Activated naive CD4-positive, alpha-beta T cell (primary cell): ENCODE data around the gene ZNF236.

Source experiments
- DNase-seq, 4 experiments: peaks; one replicate each; lab custom pipeline; 2025; lab: John Stamatoyannopoulos, UW

ZNF236 gene

DNA sequence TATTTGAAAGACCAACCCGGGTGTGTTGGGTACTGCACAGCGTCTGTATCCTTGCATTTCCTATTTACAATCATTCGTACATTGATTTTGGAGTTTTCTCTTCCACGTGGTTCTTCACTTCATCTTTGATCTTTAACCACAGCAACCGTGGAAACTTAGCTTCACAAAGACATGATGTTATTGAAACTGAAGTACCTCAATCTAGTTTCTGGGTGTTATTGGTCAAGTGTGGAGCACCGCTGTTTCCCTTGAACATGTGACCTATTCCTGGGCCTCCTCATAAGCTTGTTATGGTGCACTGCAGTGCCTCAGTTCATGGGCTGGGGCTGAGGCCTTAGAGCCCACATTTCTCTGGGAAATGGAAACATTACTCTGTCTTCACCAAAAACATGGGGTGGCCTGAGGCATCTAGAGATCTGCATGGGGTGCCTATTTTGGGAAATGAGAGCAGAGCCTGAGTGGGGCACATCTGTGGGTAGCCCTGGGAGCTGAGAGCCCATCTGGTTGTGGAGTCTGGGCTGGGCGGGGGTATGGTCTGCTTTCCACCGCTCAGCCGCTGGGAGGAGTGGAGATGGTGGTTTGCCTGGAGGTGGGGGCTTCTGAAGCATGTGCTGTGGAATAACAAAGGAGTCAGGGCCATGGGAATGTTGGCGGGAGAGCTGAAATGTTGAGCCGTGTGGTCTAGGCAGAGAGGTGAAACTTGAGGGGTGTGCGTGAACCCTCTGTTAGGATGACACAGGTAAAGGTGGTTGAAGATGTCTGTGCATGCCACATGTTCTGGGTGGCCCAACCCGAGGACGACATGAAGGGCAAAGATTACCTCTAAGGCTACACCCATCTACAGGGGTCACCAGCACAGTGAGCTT is 37.4 kb downstream of the ZNF236 start:
- no peak for DNase-seq

DNA sequence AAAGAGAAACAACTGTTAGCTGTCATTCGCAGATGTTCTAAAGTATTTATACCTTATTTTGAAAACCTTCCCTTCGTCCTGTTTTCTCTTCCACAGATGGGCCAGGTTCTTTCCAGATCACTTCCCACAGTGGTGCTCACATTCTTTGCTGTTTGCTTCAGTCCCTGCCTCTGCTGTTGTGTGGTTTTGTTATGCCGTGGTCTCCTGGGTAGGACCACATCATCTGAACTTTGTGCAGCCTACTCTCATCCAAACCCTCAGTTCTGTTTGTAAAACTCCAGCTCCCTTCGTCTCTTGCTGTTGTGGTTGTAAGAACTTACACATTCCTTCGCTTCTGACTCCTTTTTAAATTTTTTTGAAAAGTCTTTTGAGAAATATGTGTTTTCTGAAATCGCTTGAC is 38.1 kb downstream of the ZNF236 start:
- DNase-seq, result no peak

DNA sequence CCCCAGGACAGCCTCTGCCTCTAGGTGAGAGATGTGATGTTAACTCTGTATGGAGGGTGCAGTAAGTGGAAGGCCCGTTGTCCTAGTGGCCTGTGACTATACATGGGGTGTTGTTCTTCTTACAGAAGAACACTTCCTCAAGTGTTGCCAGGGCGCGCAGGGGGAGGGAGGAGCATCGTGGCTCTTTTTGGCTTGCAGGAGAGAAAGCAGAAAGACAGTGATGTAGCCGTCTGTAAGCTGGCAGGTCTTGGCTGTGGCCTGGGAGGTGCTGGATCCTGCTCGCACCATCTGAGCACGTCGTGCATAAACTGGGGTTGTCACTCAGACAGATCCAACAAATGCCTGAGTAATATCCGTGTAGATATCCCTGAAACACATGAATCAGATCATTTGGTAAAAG is 44.3 kb downstream of the ZNF236 start:
- no peak for DNase-seq

DNA sequence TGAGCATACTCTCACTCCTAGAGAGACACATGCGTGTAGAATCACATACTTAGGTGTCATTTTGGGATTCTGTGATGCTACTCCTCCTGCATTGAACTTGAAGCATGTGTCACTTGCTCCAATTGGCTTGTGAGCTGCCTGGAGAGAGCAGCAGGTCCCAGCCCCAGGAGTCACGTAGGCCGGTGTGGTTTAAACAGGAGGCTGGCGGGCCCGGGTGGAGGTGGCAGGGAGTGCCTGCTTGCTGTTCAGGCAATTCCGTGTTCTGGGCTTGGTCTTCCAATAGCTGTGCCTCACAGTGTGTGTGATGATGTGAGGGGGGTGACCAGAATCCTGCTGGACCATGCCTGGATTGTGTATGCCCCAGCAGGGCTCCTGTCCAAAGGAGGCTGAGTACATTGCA is 51.0 kb downstream of the ZNF236 start:
- no peak for DNase-seq

DNA sequence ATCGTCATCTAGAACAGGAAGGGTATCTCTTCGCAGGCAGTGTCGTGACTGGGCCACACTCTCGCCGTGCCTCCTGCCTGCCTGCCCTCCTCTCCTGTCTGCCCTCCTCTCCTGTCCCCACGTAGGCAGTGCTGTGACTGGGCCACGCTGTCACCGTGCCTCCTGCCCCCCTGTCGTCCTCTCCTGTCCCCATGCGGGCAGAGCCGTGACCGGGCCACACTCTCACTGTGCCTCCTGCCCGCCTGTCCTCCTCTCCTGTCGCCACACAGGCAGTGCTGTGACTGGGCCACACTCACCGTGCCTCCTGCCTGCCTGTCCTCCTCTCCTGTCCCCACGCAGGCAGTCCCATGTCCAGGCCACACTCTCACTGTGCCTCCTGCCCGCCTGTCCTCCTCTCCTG is 51.4 kb downstream of the ZNF236 start:
- DNase-seq, result no peak

DNA sequence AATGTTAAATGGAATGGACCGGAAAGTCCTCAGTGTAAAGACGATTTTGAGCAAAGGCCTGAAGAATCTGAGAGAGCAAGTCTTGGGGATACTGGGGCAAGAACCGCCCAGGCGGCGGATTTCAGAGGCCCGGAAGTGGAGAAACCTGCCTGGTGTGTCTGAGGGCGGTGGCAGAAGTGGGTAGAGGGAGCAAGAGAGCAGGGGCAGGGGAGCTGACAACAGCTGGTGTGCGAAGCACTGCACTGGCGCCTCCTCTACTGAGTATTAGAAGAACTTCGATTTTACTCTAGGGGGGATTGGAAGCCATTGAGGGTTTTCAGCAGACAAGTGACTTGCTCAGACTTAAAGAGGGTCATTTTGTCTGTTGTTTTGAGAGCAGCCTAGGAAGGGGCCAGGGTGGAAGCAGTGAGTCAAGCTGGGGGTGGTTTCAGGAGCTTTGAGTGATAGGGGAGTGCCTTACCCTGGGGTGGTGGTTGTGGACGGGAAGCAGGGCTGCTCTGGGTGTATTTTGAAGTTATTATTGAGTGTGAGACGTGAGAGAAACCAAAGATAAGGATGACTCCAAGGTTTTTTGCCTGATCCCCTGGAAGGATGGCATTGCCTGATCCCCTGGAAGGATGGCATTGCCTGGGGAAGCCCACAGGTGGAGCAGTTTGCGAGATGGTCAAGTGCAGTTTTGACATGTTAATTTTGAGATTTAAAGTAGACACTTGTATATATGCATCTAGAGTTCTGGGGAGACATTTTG is 52.5 kb downstream of the ZNF236 start:
- no peak for DNase-seq

DNA sequence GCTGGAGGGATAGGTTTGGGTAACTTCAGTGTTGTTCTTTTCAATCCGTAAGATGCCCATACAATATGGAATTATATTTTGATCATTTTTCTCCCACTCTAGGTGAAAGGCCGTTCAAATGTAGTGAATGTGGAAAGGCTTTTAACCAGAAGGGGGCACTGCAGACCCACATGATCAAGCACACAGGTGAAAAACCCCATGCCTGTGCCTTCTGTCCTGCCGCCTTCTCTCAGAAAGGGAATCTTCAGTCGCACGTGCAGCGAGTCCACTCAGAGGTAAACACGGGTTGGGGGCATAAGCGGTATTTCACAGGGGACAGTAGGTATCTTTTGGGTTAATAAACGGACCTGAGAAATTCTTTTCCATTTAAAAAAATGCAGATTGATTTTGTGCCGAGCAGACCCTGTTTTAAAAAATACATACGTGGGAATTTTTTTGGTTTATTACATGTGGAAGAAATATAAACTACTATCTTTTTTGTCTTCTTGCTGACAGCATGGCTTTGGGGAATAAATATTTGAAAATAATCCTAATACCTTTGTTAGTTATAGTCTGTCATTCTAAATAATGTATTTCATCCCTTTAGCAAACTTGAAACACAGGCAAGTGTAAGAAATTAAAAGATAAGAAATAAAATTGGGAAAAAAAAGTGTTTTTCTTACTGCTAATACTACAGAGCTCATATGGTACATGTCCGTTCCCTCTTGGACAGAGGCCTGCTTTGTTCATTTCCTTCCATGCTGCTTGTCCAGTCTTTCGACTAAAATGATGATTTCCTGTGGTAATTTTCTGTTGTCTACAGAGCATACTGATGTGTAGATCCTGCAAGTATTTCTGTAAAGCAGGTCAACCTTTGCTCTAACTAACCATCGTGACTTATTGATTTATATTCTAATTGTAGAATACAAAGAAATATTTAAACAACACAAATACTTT is 53.3 kb downstream of the ZNF236 start:
- no peak for DNase-seq

DNA sequence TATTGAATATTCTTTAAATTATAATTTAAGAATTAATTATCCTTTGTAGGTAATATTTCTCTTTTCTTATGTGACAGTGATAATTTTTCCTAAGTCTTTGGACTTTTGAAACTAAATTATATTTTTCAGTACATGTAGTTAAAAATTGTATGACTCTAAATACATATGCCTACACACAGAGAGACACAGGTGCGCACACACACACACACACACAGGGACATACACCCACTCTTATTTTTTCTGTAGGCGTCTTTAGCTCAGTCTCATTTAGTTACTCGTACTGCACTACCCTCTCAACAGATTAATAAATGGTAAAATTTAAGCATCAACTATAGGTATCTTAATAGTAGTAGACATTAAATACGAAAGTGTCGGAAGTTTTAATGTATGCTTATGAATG is 56.1 kb downstream of the ZNF236 start:
- DNase-seq, result no peak

DNA sequence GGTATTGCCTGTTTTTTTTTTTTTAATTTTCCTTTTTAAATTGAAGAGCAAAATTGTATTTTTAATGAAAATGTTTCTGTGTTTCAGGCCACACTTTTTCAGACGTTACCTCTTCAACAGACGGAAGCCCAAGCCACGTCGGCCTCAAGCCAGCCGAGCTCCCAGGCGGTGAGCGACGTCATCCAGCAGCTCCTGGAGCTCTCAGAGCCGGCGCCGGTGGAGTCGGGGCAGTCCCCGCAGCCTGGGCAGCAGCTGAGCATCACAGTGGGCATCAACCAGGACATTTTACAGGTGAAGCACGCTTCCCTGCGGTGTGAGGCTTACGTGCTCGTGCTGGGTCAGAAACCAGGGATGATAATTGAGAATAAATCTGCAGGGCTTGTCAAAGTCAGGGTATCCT is 57.7 kb downstream of the ZNF236 start:
- no peak for DNase-seq

DNA sequence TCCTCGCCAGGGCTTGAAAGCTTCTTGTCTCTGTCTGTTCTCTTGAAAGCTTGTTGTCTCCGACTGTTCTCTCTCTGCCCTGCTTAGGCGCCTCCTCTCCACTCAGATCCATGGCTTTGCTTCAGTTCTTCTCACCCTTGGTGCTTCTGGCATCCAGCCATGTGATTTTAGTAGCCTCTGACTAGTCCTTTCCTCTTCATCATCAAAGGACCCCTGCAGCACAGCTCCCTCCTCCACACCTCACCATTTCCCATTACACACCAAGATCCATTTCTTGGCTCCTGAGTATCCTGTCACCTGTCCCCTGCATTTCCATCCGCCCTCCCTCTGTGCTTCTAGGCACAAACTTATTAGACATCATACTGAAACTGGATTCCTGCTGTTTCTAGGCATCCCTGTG is 59.4 kb downstream of the ZNF236 start:
- no peak for DNase-seq

DNA sequence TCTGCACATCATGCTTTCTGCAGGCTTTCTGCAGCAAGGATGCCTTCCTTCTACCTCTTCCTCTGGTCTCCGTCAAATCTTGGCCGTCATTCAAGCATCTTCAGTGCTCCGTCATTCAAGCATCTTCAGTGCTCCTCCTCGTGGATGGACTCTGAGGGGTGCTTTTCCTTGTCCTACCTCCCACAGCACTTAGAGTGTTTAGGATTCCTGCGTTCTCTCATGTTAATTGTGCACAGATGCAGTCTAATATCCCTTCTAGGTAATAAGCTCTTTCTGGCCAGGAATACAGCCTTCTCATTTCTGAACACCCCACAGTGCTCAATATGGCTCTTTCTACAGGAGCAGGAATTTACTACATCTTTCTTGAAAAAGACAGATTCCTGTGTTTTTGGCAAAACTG is 59.8 kb downstream of the ZNF236 start:
- DNase-seq, result no peak

DNA sequence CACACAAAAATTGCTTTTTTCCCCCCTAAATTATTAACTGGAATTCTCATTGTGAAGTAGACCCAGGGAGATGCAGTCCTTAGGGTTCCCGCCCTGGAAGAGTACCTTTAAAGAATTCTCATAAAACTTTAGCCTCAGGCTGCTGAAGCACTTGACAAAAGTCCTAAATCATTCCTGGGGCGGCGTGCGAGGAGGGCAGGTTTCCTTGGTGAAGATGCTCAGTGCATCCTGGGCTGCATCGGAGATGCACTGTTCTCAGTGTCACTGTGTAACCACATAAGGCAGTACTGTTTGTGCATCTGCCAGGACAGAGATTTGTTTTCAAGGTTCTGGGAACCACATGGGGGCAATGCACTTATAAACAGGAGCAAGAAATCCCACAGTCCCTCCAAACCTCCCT is 62.6 kb downstream of the ZNF236 start:
- no peak for DNase-seq

DNA sequence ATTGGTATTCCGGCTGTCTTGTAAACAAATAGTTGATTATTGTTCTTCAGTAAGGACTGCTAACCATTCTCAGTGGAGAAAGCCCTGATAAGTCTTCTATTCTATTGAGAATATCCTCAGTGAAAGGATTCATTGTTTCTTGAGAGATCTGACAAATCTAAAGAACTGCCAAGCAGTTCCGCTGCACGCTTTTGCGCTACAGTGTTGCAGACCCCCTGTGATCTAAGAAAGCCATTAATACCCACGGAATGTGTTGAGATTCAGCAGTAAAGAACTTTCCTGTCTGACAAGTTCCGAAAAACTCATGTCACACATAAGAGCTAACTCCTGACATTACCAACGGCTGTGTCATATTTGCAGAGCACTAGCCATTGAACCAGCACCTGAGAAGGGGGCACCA is 63.8 kb downstream of the ZNF236 start:
- DNase-seq, result no peak

DNA sequence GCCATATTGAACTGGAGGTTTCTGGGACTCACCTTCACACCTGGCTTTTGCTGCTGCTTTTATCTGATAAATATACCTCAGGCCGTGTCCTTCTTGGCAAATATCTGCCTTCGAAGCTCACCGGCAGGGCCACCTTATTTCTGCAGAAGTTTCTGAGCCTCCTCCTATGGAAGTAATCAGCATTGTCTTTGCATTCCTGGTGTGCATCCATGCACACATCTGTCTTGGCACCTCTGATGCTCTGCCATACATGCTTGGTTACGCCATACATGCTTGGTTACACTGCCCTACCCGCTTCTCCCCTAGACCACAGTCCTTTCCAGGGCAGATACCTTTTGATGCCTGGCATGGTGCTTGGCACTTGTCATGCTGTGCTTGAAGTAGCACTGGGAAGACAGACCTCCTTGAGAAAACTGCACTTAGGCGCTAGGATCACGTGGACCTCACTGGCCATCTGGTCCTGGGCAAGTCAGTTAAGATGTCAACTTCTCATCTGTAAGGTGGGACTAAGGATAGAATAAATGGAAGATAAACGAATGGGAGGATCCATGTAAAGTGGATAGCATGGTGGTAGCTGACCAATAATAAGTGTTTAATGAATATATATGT is 66.8 kb downstream of the ZNF236 start:
- DNase-seq, result no peak

DNA sequence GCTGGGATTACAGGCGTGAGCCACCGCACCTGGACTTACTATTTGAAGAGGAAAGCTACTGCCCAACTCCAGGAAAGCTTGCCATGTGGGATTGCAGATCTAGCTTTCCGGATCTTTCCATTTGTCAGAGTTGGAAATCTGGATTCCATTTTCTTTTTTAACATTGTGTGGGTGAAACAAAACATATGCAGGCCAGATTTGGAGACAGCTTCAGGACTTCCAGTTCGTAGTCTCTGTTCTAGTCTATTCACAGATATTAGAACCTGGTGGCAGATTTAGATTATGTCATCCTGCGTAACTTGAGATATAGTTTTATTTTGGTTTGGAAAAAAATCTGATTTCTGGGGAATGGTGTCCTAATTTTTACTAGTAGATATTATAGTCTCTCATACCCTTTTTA is 70.5 kb downstream of the ZNF236 start:
- DNase-seq, result no peak

DNA sequence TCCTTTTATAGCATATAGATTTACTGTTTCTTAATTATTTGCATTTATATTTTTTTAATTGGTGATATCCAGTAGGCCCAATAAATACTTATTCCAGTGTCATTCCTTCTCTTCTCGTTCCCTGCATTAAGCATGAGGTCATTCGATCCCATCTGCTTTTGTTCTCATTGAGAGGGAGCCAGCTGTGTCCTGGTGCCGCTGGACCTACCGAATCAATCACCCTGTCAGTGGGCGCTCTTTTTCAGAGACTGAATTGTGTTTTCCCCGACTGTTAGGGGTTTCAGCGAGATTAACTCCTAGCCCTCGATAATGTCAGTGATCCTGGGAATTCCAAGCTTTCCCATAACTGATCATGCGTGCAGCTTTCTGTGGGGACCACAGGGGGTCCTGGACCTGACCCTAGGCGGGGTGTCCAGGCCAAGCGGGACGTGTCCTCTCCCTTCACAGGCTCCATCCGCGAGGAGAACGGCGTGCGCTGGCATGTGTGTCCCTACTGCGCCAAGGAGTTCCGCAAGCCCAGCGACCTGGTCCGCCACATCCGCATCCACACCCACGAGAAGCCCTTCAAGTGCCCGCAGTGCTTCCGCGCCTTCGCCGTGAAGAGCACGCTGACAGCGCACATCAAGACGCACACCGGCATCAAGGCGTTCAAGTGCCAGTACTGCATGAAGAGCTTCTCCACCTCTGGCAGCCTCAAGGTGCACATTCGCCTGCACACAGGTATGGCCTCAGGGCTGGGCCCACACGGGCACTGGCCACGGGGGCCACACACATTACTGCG is 72.4 kb downstream of the ZNF236 start:
- DNase-seq, result no peak

DNA sequence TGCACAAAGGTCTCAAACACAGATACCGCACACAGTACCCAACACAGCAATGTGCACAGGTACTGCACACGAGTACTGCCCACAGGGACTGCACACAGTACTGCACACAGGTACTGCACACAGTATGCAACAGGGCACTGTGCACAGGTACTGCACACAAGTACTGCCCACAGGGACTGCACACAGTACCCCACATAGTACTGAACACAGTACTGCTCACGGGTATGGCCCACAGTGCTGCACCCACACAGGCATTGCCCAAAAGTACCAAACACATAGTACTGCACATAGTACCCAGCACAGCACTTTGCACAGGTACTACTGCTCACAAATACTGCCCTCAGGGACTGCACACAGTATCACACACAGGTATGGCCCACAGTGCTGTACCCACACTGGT is 73.1 kb downstream of the ZNF236 start:
- DNase-seq, result no peak

DNA sequence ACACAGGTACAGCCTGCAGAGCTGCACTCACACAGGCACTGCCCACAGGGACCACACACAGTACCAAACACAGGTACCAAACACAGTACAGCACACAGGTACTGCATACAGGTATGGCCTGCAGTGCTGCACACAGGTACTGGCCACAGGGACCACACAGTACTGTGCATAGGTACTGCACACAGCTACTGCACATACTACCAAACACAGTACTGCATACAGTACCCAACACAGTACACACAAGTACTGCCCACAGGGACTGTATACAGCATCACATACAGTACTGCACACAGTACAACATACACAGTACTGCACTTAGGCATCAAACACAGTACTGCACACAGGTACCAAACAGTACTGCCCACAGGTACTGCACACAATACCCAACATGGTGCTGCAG is 74.3 kb downstream of the ZNF236 start:
- DNase-seq, result no peak

DNA sequence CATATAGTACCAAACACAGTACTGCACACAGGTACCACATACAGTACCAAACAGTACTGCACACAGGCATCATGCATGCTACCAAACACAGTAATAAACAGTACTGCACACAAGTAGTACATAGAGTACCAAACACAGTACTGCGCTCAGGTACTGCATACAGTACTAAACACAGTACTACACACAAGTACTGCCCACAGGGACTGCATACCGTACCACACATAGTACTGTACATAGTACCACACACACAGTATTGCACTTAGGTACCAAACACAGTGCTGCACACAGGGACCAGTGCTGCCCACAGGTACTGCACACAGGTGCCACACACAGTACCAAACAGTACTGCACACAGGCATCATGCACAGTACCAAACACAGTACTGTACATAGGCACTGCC is 74.9 kb downstream of the ZNF236 start:
- no peak for DNase-seq

DNA sequence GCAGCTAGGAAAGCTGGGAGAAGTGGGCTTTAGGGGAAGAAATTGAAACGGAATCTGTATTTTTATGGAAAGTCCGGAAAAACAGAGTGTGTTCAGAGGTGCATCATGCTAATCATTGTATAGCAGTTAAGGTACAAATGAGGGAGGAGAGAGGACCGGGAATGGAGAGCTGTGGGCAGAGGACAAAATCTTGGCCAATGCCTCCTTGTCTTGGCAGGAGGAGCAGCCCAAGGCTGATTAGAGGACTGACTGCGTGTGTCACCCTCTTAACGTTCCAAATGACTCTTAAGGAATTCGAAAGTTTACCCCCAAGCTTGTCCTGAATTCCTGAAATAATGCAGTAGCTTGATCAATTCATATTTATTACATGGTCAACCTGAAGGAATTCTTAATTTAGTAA is 81.0 kb downstream of the ZNF236 start:
- no peak for DNase-seq

DNA sequence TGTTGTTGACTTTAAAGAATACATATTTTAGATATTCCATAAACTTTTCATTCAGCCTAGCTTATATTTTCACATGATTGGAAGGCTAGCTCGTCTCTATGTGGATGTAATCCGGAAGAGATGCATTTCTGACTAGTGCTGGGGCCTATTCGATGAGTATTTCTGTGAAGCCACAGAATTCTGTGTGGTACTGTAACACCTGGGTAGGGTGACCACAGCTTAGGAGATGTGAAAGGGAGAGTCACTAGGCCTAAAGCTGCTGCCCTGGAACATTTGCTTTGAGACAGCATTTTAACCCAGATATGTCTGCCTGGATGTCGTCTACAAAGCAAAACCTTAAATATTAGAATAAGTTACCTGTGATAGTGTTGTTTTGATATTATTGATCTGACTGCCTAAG is 83.5 kb downstream of the ZNF236 start:
- DNase-seq, result no peak
